GDM1 (cell line): ENCODE data around the gene LRRC23.
"Not testable (repeated sequence)": the region's sequence is repeated elsewhere in the genome, so short reads cannot be mapped to it uniquely, and the experiment has no call there.

ENCODE experiments used
- DNase-seq: peaks from one replicate; lab custom pipeline; 2025; lab: John Stamatoyannopoulos, UW

Gene LRRC23

GRCh38 chr12:6872073-6873048, 32.3 kb upstream of the LRRC23 start:
- peak; percentile 65 for DNase-seq

DNA sequence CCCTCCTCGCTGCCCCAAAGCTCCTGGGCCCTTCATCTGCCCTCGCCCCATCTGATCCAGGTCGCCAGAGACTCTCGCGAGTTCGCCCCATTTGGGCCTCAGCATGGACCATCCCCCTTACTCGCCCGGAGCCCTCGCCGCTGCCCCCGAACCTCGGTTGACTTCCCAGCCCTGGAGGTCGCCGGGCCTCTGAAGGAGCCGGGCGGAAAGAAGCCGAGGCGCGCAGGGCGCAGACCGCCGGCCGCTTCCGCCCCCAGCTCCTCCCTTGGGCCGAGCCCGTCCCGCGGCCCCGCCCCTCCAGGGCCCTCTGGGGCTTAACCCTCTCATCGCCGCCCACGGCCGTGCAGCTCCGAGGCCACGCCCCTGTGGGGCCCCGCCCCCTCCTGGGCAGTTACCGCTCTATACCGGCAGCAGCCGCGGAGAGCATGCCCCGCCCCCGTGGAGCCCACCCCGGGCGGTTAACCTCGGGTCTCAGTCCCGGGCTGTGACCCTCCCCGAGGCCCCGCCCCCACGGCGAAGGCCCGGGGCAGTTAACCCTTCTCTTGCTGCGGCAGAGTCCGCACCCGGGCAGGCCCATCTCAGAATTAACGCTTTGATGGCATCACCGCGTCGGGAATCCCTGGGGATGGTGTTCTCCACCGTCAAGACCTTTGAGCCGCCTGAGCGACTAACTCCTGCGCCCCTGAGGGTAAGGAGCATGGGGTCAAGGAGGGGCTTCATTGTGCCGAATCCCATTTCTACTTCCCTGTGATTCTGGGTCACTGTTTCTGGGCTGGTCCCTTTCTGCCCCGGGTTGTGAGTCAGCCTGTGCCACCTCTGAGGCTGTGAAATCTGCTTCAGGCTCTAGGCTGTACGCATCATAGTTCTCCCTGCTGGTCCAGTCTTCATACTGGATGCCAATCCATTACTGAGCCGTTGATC, 31.3 kb upstream of the LRRC23 start, which contains the start of gene SPSB2:
SPSB2 (minus strand) TSS at position 210 of the 921 bp plus-strand sequence. CDS start 402 bp downstream, outside the sequence.
- DNase-seq, result peak; percentile 99

DNA sequence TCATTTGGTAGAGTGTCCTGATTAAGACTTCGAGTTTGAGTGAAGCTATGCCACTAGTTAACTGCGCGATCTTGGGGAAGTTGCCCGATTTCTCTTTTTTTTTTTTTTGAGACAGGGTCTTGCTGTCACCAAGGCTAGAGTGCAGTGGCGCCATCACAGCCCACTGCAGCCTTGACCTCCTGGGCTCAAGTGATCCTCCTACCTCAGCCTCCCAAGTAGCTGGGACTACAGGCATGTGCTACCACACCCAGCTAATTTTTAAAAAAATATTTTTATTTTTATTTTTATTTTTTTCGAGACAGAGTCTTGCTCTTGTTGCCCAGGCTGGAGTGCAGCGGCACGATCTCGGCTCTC, 30.6 kb upstream of the LRRC23 start:
- not testable (repeated sequence) for DNase-seq

DNA sequence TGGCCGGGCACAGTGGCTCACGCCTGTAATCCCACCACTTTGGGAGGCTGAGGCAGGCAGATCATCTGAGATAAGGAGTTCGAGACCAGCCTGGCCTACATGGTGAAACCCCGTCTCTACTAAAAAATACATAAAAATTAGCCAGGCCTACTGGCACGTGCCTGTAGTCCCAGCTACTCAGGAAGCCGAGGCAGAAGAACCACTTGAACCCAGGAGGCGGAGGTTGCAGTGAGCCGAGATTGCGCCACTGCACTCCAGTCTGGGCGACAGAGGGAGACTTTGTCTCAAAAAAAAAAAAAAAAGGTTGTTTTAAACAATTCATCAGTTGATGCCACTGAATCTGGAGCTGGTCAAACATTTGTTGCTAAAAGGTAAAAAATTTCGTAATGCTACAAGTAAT, 24.8 kb upstream of the LRRC23 start:
- DNase-seq, result not testable (repeated sequence)

DNA sequence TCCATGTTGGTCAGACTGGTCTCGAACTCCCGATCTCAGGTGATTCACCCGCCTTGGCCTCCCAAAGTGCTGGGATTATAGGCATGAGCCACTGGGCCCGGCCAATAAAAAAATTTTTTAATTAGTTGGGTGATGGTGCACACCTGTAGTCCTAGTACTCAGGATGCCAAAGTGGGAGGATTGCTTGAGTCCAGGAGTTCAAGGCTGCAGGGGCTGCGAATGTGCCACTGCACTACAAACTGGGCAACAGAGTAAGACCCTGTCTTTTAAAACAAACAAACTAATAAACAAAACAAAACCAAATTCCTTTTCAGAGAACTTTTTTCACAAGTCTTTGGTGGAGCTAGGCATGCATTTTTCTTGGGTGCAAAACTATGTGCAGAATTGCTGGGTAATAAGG, 21.4 kb upstream of the LRRC23 start:
- no peak for DNase-seq

DNA sequence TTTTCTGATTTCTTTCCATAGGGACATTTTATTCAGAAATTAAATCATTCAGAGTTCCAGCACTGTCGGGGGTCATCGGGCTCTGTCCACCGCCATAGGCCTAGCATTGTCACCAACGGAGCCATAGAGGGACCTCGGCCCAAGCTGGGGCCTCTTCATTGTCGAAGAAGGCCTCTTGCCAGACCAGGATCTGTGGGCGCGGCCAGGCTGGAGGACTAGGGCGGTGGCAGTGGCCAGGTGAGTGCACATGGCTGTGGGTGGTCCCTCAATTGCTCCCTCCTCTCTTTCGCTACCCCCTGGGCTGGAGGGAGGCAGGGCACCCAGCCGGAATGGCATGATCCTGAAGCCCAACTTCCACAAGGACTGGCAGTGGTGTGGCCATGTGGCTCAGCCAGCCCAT, 20.9 kb upstream of the LRRC23 start:
- DNase-seq, result no peak

- no peak for DNase-seq
Measured at GRCh38 chr12:6884539-6884938, 20.1 kb upstream of the LRRC23 start.

GRCh38 chr12:6886206-6886999, 18.2 kb upstream of the LRRC23 start:
- not testable (repeated sequence) for DNase-seq

GRCh38 chr12:6887460-6887859, 17.2 kb upstream of the LRRC23 start:
- no peak for DNase-seq

DNA sequence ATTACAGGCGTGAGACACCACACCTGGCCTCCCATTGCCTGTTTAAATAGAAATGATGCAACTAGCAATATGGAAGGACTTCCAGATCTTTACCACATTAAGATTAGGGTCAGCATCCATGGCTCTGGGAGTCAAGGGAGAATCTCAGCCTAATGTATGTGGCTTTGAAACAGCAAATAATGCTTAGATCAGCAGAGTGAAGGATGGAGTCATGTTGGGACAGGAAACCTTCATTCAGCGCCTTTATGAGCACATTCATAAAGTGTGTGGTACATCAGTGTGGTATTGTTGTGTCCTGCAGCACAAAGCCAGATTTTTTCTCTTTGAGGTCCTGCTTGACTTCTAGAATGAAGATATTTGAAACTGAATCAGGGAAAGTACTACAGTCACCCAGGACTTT, 16.3 kb upstream of the LRRC23 start:
- DNase-seq, result no peak

DNA sequence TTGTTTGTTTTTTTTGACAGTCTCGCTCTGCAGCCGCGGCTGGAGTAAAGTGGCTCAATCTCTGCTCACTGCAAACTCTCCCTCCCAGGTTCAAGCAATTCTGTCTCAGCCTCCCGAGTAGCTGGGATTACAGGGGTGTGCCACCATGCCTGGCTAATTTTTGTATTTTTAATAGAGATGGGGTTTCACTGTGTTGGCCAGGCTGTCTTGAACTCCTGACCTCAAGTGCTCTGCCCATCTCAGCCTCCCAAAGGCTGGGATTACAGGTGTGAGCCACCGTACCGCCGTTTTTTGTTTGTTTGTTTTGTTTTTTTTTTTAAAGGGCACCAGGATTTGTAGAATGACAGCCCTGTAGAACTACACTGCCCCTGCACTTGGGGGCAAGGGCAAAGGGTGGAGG, 15.8 kb upstream of the LRRC23 start:
- not testable (repeated sequence) for DNase-seq

DNA sequence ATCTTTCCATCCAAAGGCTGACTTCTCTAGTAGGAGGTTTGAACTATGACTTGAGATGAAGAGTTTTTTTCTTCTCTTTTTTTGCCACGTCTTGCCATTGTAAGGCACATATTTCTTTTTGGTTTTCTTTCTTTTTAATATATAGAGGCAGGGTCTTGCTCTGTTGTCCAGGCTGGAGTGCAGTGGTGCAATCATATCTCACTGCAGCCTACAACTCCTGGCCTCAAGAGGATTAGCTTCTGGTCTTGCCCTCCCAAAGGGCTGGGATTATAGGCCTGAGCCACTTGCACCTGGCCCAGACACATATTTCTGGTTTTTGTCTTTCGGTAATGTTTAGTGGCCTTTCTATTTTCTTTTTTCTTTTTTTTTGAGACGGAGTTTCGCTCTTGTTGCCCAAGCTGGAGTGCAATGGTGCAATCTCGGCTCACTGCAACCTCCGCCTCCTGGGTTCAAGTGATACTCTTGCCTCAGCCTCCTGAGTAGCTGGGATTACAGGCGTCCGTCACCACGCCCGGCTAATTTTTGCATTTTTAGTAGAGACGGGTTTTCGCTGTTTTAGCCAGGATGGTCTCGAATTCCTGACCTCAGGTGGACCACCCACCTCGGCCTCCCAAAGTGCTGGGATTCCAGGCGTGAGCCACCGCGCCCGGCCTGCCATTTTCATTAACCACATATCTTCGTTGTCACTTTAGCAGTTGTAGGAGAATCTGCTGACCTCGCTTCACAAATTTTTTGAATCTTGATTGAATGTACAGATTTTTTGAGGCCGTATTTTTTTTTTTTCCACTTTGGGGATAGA, 14.6 kb upstream of the LRRC23 start:
- not testable (repeated sequence) for DNase-seq

DNA sequence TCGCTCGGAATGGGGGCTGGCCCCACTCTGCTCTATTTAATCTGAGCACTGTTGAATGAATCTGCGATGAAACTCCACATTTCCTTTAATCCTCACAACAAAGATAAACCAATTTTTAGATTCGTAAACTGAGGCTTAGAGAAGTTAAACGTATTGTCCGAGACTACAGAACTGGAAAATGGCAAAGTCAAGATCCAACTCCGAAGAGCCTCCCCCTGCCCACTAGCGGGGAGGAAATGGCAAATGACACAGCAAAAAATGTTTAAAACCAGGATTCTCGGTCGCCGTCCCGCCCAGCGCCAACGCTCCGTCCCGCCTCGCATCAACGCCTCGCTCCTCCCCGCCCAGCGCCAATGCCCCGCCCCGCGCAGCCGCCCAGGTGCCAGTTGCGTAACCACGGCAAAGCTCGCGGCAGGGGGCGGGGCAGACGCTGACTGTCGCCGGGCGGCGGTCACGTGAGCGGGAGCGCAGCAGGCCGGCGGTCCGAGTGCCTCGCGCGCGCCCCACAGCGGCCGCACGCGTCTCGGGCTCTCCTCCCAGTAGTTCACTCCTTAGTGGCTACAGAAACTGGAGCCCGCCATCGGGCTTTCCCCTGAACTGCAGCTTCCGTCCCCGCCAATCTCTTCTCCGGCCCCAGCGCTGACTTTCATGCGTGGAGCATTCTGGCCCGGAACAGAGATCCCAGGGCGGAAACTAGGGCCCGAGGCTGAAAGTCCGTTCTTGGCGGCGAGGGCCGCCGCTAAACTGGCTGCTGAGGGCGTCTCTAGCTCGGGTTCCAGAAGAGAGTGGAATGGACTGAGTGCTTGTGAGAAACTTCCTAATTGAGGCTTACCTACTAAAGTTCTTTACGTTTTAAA, 13.6 kb upstream of the LRRC23 start:
- peak; percentile 99 for DNase-seq

DNA sequence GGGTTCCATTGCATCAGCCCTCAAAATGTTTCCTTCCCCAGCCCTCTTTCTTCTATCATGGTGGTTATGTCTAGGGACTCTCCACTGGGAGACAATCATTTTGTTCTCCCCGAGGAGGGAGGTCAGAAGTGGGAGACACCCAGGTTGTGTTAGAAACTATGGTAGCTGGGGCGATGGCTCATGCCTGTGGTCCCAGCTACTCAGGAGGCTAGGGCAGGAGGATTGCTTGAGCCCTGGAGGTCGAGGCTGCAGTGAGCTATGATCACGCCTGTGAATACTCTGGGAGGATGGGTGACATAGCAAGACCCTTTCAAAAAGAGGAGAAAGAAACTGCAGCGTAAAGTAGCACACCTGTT, 13.0 kb upstream of the LRRC23 start:
- DNase-seq, result no peak

DNA sequence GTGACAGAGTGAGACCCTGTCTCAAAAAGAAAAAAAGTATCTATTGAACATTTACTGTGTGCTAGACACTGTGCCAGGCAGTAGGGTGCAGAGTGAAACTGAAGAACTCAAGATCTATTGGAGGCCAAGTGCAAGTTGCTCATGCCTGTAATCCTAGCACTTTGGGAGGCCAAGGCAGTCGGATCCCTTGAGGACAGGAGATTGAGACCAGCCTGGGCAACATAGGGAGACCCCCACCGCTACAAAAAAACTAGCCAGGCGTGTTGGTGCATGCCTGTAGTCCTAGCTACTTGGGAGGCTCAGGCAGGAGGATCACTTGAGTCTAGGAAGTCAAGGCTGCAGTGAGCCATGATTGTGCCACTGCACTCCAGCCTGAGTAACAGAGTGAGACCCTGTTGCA, 11.9 kb upstream of the LRRC23 start:
- not testable (repeated sequence) for DNase-seq

GRCh38 chr12:6894321-6894720, 10.3 kb upstream of the LRRC23 start:
- no peak for DNase-seq

- no peak for DNase-seq
Measured at GRCh38 chr12:6896846-6897435, 7.7 kb upstream of the LRRC23 start.

- no peak for DNase-seq
Measured at GRCh38 chr12:6899427-6899826, 5.2 kb upstream of the LRRC23 start.

DNA sequence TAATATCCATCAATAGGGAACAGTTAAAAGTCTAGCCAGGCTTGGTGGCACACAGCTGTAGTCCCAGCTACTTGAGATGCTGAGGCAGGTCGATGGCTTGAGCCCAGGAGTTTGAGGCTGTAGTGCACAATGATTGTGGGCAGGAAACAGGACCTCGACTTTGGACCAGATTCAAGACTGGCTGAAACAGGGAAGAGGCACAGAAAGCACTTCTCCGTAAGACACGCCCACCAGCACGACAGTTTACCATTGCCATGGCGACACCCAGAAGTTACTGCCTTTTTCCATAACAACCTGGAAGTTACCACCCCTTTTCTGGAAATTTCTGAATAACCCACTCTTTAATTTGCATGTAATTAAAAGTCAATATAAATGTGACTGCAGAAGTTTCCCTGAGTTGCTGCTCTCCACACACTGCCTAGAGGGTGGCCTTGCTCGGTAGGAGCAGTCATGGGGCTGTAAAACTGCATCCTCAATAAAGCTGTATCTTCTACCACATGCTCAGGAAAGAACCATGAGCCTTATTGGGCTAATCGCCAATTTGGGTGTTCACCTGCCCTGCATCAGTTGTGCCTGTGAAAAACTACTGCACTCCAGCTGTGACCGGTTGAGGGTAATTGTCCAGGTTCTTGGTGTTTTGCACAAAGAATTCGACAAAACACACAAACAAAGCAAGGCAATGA, 4.6 kb upstream of the LRRC23 start:
- peak; percentile 63 for DNase-seq
